ENCODE measurements around the gene PPA2.

DNA sequence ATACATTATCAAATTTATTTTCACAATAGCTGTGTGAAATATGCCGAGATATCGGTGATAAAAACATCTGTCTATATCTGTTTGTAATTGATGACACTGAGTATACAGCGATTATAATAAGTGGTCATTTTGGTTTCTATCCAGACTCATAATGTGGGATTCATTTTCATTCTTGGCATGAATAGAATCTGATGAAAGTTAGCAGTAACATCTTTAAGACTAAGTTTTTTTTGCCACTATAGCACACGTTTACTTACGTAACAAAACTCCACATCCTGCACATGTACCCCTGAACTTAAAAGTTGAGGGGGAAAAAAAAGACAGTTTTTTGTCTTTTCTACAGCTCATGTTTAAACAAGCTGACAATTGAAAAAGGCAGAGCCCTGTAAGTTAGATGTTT is 86.4 kb downstream of the PPA2 start:
- TF ChIP-seq POLR2AphosphoS5 (IDR thresholded peaks at IDR 0.05; ENCODE audit: low read depth, low read length) (no peak), TAF1 (IDR thresholded peaks at IDR 0.05; ENCODE audit: borderline replicate concordance, low read depth, low read length) (no peak)
